Activated CD4-positive, alpha-beta memory T cell treated with anti-CD3 and anti-CD28 coated beads for 36 hours (primary cell): ENCODE measurements around the gene DGUOK. TPM values are rescaled to one million over a fixed set of nuclear protein-coding genes. Genes with fewer than 3 reads are reported as not detected.
"Not testable (repeated sequence)": the region's sequence is repeated elsewhere in the genome, so short reads cannot be mapped to it uniquely, and the experiment has no call there.

Experiments
- CTCF ChIA-PET: fragments of 350-600 bp; sonication (Branson Sonifier 250); formaldehyde crosslinking; loops from one replicate; lab custom pipeline; 2021; ENCODE audit warnings: antibody characterized with exemption, inconsistent platforms; lab: Charles Lee
- POLR2A ChIA-PET: fragments of 350-600 bp; sonication (Branson Sonifier 250); formaldehyde crosslinking; loops from one replicate; lab custom pipeline; 2021; ENCODE audit warnings: antibody characterized with exemption; lab: Charles Lee
- DNase-seq: peaks from one replicate; pipeline ENCODE4 v3.0.0-alpha.2; 2020
- H3K27ac Mint-ChIP-seq: one replicate; pipeline ENCODE4 v1.8.0; 2021; ENCODE audit warnings: mixed read lengths
- H3K27me3 Mint-ChIP-seq: one replicate; pipeline ENCODE4 v1.8.0; 2021; ENCODE audit warnings: mixed read lengths
- H3K36me3 Mint-ChIP-seq: one replicate; pipeline ENCODE4 v1.8.0; 2021; ENCODE audit warnings: mixed read lengths
- H3K4me1 Mint-ChIP-seq: one replicate; pipeline ENCODE4 v1.8.0; 2021; ENCODE audit warnings: low read depth, mixed read lengths
- H3K4me3 Mint-ChIP-seq: one replicate; pipeline ENCODE4 v1.8.0; 2021; ENCODE audit warnings: mild to moderate bottlenecking, mixed read lengths
- H3K9me3 Mint-ChIP-seq: one replicate; pipeline ENCODE4 v1.8.0; 2021; ENCODE audit warnings: mixed read lengths
- intact Hi-C: fragments of 100-400 bp; cut with micrococcal nuclease; formaldehyde crosslinking; loops from one replicate; pipeline ENCODE4 v1.15.1; 2023
- total RNA-seq, 2 experiments: library from RNA; stranded (reverse); gene quantifications; one replicate each; pipeline ENCODE4 v1.2.3, GENCODE V29; 2021

The DGUOK gene
- total RNA-seq, 2 experiments from 2014 or later, result 101 to 102 TPM

DNA sequence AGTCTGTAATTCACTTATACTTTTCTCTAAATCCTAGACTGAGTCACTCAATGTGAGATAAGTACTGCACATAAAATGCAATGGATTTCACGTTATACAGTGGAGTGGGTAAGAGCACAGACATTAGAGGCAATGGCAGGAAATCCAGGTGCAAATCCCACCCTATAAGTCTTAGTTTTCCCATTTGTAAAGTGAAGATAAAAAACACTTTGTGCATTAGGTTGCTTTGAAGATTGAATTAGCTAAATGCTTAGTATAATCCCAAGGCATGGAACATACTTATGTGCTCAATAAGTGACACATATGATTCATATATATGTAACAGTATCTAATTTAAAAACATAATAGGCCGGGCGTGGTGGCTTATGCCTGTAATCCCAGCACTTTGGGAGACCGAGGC is 23.4 kb upstream of the DGUOK start:
- Mint-ChIP-seq H3K36me3 (no peaks in the 10 kb centered on the region), H3K9me3 (no peaks in the 10 kb centered on the region), H3K27me3 (no peaks in the 10 kb centered on the region), H3K4me3 (no peak overlapping the region), H3K4me1 (peaks cover 7% of the 10 kb centered on the region), H3K27ac (no peak overlapping the region)
- intact Hi-C loops, result no loop called here
- POLR2A ChIA-PET, result no interaction called here
- no peak for DNase-seq
- CTCF ChIA-PET, result interaction anchor here (2.3 kb wide), 1 partner anchor 80 kb away, joined by 7 read pairs; no protein-coding TSS in a partner anchor

DNA sequence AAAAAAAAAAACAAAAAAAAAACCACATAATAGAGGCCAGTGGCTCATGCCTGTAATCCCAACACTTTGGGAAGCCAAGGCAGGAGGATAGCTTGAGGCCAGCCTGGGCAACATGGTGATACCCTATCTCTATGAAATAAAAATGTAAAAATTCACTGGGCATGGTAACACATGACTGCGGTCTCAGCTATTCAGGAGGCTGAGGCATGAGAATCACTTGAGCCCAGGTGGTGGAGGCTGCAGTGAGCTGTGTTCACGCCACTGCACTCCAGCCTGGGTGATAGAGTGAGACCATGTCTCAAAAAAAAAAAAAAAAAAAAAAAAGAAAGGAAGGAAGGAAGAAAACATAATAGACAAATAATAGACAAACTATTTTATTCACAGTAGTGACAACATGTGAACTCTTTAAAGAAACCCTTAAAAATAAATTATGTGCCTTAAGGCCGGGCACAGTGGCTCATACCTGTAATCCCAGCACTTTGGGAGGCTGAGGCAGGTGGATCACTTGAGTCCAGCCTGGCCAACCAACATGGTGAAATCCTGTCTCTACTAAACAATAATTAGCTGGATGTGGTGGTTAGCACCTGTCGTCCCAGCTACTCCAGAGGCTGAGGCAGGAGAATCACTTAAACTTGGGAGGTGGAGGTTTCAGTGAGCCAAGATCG is 22.6 kb upstream of the DGUOK start:
- DNase-seq, H3K9me3 Mint-ChIP-seq, H3K27me3 Mint-ChIP-seq, H3K4me1 Mint-ChIP-seq, H3K36me3 Mint-ChIP-seq, intact Hi-C loops, H3K27ac Mint-ChIP-seq, H3K4me3 Mint-ChIP-seq, POLR2A ChIA-PET: not testable (repeated sequence)
- CTCF ChIA-PET, result interaction anchor here (0.6 to 2.3 kb wide), 2 partner anchors 81 to 83 kb away, joined by 3 to 7 read pairs; no protein-coding TSS in a partner anchor

- Mint-ChIP-seq H3K9me3 (no peaks in the 10 kb centered on the region), H3K27ac (no peak overlapping the region), H3K36me3 (no peaks in the 10 kb centered on the region), H3K4me1 (peaks cover 7% of the 10 kb centered on the region), H3K27me3 (no peaks in the 10 kb centered on the region), H3K4me3 (no peak overlapping the region)
- no peak for DNase-seq
- ChIA-PET CTCF (interaction anchor here (2.3 kb wide), 1 partner anchor 81 kb away, joined by 7 read pairs; no protein-coding TSS in a partner anchor), POLR2A (no interaction called here)
- intact Hi-C loops, result no loop called here
Measured at GRCh38 chr2:73904952-73905351, 21.7 kb upstream of the DGUOK start.

DNA sequence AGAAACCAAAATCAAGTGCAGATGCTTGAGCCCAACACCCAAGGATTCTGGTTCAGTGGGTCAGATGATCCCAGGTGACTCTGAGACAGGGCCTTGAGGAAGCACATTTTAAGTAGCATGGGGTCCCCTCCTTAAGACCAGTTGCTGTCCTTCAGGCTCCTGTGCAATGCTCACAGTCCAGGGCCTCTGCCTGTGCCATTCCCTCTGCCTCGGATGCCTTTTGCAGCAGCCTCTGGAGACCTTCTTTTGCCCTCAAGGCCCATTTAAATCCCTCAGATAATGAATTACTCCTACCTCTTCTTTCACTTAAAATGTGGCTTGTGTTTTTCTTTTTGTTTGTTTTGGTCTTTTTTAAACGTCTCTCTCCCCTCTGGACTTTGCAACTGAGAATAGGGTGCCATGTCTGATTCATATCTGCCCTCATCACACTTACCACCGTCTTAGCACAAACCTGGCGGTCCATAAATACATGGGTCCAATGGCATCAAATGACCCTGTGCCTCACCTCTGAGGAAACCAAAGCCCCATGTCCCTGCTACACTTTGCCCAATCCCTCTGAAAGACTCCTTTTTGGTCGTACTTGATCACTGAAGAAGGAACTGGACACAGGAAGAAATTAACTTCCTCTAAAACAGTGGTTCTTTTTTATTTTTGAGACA is 19.7 kb upstream of the DGUOK start:
- no peak overlapping the region for H3K27ac Mint-ChIP-seq
- H3K36me3 Mint-ChIP-seq, result no peaks in the 10 kb centered on the region
- POLR2A ChIA-PET, result no interaction called here
- peaks cover 7% of the 10 kb centered on the region for H3K4me1 Mint-ChIP-seq
- no peaks in the 10 kb centered on the region for H3K9me3 Mint-ChIP-seq
- H3K27me3 Mint-ChIP-seq, result no peaks in the 10 kb centered on the region
- DNase-seq, result no peak
- CTCF ChIA-PET, result interaction anchor here (0.7 to 3.2 kb wide), 10 partner anchors 11 to 429 kb away, joined by 3 to 25 read pairs (median 6); partner anchors contain the start of gene BOLA3
- H3K4me3 Mint-ChIP-seq, result no peak overlapping the region
- intact Hi-C loops, result no loop called here

DNA sequence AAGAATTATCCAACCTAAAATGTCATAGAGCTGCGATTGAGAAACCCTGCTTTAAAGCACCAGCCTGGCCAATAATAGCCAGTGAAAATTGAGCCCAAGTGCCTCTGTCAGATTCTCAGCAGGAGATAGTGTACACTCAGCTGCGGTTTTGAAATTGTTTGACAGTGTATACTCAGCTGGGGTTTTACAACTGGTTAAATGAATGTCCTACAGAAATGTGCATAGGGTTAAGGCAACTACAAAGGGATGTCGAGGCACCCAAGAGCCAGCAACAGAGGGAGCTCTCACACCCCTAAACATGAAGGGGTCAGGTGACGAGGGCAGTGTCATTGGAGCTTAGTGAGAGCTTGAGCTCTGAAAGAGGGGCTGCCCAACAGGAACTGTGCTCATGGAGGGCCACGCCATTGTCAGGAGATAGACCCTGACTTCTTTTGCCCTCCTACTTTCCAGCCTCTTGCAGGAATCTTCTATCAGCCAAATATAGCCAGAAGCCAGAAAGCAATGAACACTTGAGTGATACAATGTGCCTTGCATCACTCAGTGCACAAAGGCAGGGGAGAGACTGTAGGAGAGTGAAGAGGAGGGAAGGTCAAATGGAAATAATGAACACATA is 18.7 kb upstream of the DGUOK start:
- Mint-ChIP-seq H3K36me3 (no peaks in the 10 kb centered on the region), H3K4me1 (peaks cover 7% of the 10 kb centered on the region), H3K9me3 (no peaks in the 10 kb centered on the region), H3K27me3 (no peaks in the 10 kb centered on the region), H3K27ac (no peak overlapping the region), H3K4me3 (no peak overlapping the region)
- POLR2A ChIA-PET, result interaction anchor here (0.6 kb wide), 1 partner anchor 57 kb away, joined by 3 read pairs; no protein-coding TSS in a partner anchor
- CTCF ChIA-PET, result interaction anchor here (0.6 to 3.2 kb wide), 29 partner anchors 9 to 428 kb away, joined by 3 to 25 read pairs (median 4); partner anchors contain the start of genes BOLA3 and DGUOK
- intact Hi-C loops, result loop anchor here (1.0 kb wide), 2 partner anchors 79 to 239 kb away; partner anchors contain the start of gene BOLA3
- peak; percentile 75 for DNase-seq

DNA sequence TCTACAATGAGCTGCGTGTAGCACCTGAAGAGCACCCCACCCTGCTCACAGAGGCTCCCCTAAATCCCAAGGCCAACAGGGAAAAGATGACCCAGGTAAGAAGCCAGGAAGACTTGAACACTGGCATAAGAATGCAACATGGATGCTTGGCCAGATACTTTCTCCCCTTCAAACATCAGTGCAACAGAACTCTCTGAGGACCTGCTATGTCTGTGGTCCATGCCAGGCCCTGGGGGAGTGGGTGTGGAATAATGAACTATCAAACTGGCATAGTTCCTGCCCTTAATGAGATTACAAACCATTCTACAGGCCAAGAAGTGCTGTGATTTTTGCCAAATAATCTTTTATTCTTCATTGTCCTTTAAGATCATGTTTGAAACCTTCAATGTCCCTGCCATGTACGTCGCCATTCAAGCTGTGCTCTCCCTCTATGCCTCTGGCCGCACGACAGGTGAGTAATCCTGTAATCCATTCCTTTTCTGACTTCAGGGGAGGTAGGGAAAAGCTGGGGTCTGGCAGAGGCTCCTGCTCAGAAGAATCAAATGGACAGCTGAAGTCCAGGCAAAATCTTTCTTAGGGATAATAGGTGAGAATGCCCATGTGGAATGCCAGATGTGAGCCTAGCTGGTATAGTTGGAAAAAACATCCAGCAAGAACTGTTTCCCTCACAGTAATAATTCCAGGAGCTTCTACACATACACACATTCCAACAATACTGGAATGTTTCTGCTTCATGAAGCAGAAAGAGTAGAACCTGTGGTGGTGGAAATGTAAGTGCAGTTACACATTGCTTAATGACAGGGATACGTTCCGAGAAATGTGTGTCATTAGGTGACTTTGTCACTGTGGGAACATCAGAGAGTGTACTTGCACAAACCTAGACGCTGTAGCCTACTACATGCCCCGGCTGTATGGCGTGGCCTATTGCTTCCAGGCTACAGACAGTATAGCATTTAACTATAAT is 17.7 kb upstream of the DGUOK start:
- H3K36me3 Mint-ChIP-seq, result no peaks in the 10 kb centered on the region
- ChIA-PET POLR2A (interaction anchor here (0.6 kb wide), 1 partner anchor 56 kb away, joined by 3 read pairs; no protein-coding TSS in a partner anchor), CTCF (interaction anchor here (0.6 to 3.2 kb wide), 12 partner anchors 8 to 247 kb away, joined by 3 to 17 read pairs (median 5); partner anchors contain the start of gene BOLA3)
- no peaks in the 10 kb centered on the region for H3K27me3 Mint-ChIP-seq
- no peak overlapping the region for H3K27ac Mint-ChIP-seq
- H3K9me3 Mint-ChIP-seq, result no peaks in the 10 kb centered on the region
- no peak for DNase-seq
- peaks cover 7% of the 10 kb centered on the region for H3K4me1 Mint-ChIP-seq
- intact Hi-C loops, result loop anchor here (1.0 kb wide), 2 partner anchors 78 to 238 kb away; partner anchors contain the start of gene BOLA3
- no peak overlapping the region for H3K4me3 Mint-ChIP-seq

GRCh38 chr2:73910873-73911547 is 15.7 kb upstream of the DGUOK start:
- Mint-ChIP-seq H3K9me3 (no peaks in the 10 kb centered on the region), H3K27me3 (no peaks in the 10 kb centered on the region), H3K27ac (no peak overlapping the region), H3K36me3 (no peaks in the 10 kb centered on the region), H3K4me3 (no peak overlapping the region), H3K4me1 (peaks cover 7% of the 10 kb centered on the region)
- no peak for DNase-seq
- intact Hi-C loops, result no loop called here
- POLR2A ChIA-PET, result interaction anchor here (0.6 to 1.0 kb wide), 2 partner anchors 9 to 56 kb away, joined by 3 to 4 read pairs; no protein-coding TSS in a partner anchor
- CTCF ChIA-PET, result interaction anchor here (0.7 to 3.0 kb wide), 9 partner anchors 10 to 236 kb away, joined by 3 to 17 read pairs (median 4); no protein-coding TSS in a partner anchor

DNA sequence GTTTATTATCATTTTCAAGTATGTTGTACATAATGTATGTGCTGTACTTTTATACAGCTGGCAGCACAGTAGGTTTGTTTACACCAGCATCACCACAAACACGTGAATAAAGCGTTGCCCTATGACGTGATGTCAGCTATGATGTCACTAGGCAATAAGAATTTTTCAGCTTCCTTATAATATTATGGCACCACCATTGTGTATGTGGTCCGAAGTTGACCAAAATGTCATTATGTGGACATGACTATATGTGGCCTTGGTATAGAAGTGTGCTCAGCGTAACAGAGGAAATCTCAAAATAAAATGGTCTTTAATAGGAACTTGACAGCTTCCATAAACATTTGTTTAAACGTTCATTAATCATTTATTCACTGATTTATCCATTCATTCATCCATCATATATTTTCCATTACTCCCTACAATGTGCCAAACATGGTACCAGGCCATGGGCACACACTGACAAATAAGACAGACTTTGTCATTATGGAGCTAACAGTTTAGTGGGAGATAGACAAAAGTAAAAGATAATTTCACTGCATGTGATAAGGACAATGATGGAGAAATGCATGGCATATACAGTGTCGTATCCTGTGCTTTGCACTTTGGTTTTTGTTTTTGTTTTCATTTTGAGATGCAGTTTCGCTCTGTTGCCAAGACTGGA is 15.0 kb upstream of the DGUOK start:
- Mint-ChIP-seq H3K4me3 (no peak overlapping the region), H3K36me3 (no peaks in the 10 kb centered on the region), H3K4me1 (peaks cover 7% of the 10 kb centered on the region), H3K27me3 (no peaks in the 10 kb centered on the region), H3K9me3 (no peaks in the 10 kb centered on the region), H3K27ac (no peak overlapping the region)
- POLR2A ChIA-PET, result interaction anchor here (1.0 kb wide), 1 partner anchor 9 kb away, joined by 3 read pairs; no protein-coding TSS in a partner anchor
- intact Hi-C loops, result no loop called here
- no peak for DNase-seq
- CTCF ChIA-PET, result interaction anchor here (0.8 to 3.0 kb wide), 5 partner anchors 9 to 209 kb away, joined by 3 to 17 read pairs (median 4); no protein-coding TSS in a partner anchor

GRCh38 chr2:73913414-73914054 is 13.1 kb upstream of the DGUOK start:
- POLR2A ChIA-PET, result no interaction called here
- CTCF ChIA-PET, result interaction anchor here (0.7 kb wide), 1 partner anchor 233 kb away, joined by 3 read pairs; no protein-coding TSS in a partner anchor
- no peaks in the 10 kb centered on the region for H3K9me3 Mint-ChIP-seq

GRCh38 chr2:73914667-73915066 is 12.0 kb upstream of the DGUOK start:
- Mint-ChIP-seq H3K9me3 (no peaks in the 10 kb centered on the region), H3K4me1 (no peaks in the 10 kb centered on the region), H3K27me3 (no peaks in the 10 kb centered on the region), H3K36me3 (no peaks in the 10 kb centered on the region), H3K27ac (no peak overlapping the region), H3K4me3 (no peak overlapping the region)
- intact Hi-C loops, result no loop called here
- CTCF ChIA-PET, result no interaction called here
- POLR2A ChIA-PET, result no interaction called here
- no peak for DNase-seq

More at GRCh38 chr2:73913414-73914054, 13.1 kb upstream of the DGUOK start:
- intact Hi-C loops, result no loop called here
- Mint-ChIP-seq H3K27me3 (no peaks in the 10 kb centered on the region), H3K27ac (no peak overlapping the region), H3K4me1 (no peaks in the 10 kb centered on the region), H3K4me3 (no peak overlapping the region), H3K36me3 (no peaks in the 10 kb centered on the region)
- no peak for DNase-seq
